ENCODE measurements around the gene MED8.

- TF ChIP-seq CTCF (IDR thresholded peaks at IDR 0.05; ENCODE audit: low read length) (no peak), EZH2phosphoT487 (IDR thresholded peaks at IDR 0.05; ENCODE audit: low read length) (no peak), EZH2 (optimal IDR thresholded peaks at IDR 0.05; ENCODE audit: low read depth, low read length) (no peak)
These were observed 45.8 kb upstream of the MED8 start for GRCh38 chr1:43435146-43436145.
